GM12872 (cell line): ENCODE results near the gene BNIP2.

Experiments
- TF ChIP-seq, protein P1 (sequence below): IDR thresholded peaks from 3 replicates; pipeline ENCODE4 v1.5.1; 2011; ENCODE audit warnings: low read depth, mild to moderate bottlenecking, low read length, moderate library complexity; ENCODE audit not compliant: insufficient read depth

BNIP2 gene

GRCh38 chr15:59721411-59721810 lies 32.3 kb upstream of the BNIP2 start:
- TF ChIP-seq, protein P1, sequence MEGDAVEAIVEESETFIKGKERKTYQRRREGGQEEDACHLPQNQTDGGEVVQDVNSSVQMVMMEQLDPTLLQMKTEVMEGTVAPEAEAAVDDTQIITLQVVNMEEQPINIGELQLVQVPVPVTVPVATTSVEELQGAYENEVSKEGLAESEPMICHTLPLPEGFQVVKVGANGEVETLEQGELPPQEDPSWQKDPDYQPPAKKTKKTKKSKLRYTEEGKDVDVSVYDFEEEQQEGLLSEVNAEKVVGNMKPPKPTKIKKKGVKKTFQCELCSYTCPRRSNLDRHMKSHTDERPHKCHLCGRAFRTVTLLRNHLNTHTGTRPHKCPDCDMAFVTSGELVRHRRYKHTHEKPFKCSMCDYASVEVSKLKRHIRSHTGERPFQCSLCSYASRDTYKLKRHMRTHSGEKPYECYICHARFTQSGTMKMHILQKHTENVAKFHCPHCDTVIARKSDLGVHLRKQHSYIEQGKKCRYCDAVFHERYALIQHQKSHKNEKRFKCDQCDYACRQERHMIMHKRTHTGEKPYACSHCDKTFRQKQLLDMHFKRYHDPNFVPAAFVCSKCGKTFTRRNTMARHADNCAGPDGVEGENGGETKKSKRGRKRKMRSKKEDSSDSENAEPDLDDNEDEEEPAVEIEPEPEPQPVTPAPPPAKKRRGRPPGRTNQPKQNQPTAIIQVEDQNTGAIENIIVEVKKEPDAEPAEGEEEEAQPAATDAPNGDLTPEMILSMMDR, result no peak

GRCh38 chr15:59713177-59713576 lies 24.1 kb upstream of the BNIP2 start:
- TF ChIP-seq, protein P1, result no peak

- TF ChIP-seq, protein P1, result no peak
Observed at GRCh38 chr15:59711451-59712243, 22.5 kb upstream of the BNIP2 start.

GRCh38 chr15:59707619-59708018 lies 18.5 kb upstream of the BNIP2 start:
- TF ChIP-seq, protein P1, result no peak

GRCh38 chr15:59703979-59704796 lies 15.1 kb upstream of the BNIP2 start:
- TF ChIP-seq, protein P1, result no peak

DNA sequence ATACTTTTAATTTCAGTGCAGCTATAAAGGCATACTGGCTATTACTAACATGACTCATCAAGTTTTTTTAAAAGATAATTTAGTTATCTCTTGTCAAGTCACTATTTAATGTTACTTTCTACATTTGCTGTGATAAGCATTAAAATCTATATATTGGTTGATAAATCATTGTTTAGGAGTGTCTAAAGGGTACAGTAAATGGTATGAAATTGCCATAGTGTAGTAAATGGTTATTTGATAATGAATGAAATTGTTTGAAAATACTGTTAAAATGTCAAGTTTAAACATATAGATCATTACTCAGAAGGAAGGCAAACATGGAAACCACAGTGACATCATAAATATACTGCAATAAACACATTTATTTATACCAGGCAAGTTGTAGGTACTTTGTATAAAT lies 13.2 kb upstream of the BNIP2 start:
- TF ChIP-seq, protein P1, result no peak

DNA sequence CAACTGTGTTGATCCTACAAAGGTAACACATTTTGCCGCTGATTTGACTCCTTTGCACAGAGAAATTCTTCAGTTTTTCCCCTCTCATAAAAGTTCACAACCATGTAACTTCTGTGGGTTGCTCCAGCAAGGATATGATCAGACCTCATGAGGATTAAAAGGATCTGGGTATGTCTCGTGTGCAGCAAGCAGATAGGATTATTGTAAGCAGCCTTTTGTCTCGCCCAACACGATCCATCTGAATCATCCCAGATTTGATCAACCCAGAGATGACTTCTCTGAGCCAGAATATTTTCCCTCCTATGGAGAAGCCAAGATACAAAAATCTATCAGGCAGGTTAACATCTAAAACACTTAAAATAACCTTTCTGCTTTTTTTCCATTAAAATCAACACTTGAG lies 12.8 kb upstream of the BNIP2 start:
- TF ChIP-seq, protein P1, result no peak
